B cell (primary cell): ENCODE results near the gene HIGD2A. TPM values are rescaled to one million over a fixed set of nuclear protein-coding genes. Genes with fewer than 3 reads are reported as not detected.
A peak's percentile ranks its signal among the peaks of the same experiment; 100 is the strongest.

Experiments
- ATAC-seq: fragments of 200-7000 bp; cut with Tn5 transposase; one replicate; pipeline ENCODE4 v1.10.0; 2021; ENCODE audit warnings: low read depth, mild to moderate bottlenecking, moderate number of reproducible peaks, moderate library complexity
- CTCF ChIA-PET: fragments of 350-600 bp; sonication (Branson Sonifier 250); formaldehyde crosslinking; loops from one replicate; lab custom pipeline; 2021; ENCODE audit warnings: antibody characterized with exemption, inconsistent platforms; lab: Charles Lee
- POLR2A ChIA-PET: fragments of 350-600 bp; sonication (Branson Sonifier 250); formaldehyde crosslinking; loops from one replicate; lab custom pipeline; 2021; ENCODE audit warnings: antibody characterized with exemption; lab: Charles Lee
- DNase-seq: peaks from one replicate; pipeline ENCODE4 v3.0.0; 2013
- H2AFZ ChIP-seq: 2 replicates; pipeline ENCODE4 v1.6.1; 2012; ENCODE audit warnings: mild to moderate bottlenecking, low read depth, low read length; ENCODE audit not compliant: insufficient read depth, poor library complexity, severe bottlenecking
- H3K27ac ChIP-seq, 2 donors: 1 replicate in 1 of 2; 2 replicates in 1 of 2; pipeline ENCODE4 v1.5.1; 2012 to 2013; ENCODE audit warnings: low read length in 2 of 2, mild to moderate bottlenecking in 2 of 2, moderate library complexity in 1 of 2
- H3K27me3 ChIP-seq, 4 experiments: fragments of 200-600 bp in 1 of 4; sonication (generic) in 1 of 4; replicated peaks in 1 of 4; 1 replicate in 2 of 4; 2 replicates in 2 of 4; pipeline versions ENCODE4 v1.6.1 to v1.7.0; 2013 to 2016; ENCODE audit warnings: low read length in 3 of 4, mild to moderate bottlenecking in 2 of 4, mixed read lengths in 1 of 4, moderate library complexity in 1 of 4; ENCODE audit not compliant: insufficient read depth in 4 of 4, control insufficient read depth in 3 of 4; ENCODE audit errors: control extremely low read depth in 1 of 4
- H3K36me3 ChIP-seq, 2 experiments: replicated peaks in 1 of 2; 1 replicate in 1 of 2; 2 replicates in 1 of 2; pipeline versions ENCODE4 v1.6.1 to v1.7.1; 2013; ENCODE audit warnings: low read length in 1 of 2; ENCODE audit not compliant: insufficient read depth in 2 of 2, control insufficient read depth in 1 of 2; ENCODE audit errors: control extremely low read depth in 1 of 2, extremely low read depth in 1 of 2
- H3K4me1 ChIP-seq, 2 donors: fragments of 200-600 bp in 1 of 2; sonication (generic) in 1 of 2; 1 replicate in 1 of 2; 2 replicates in 1 of 2; pipeline versions ENCODE4 v1.5.1 to v1.6.1; 2013 to 2017; ENCODE audit warnings: low read length in 2 of 2; ENCODE audit not compliant: control insufficient read depth in 2 of 2, insufficient read depth in 2 of 2
- H3K4me2 ChIP-seq: replicated peaks from 2 replicates; pipeline ENCODE3; 2012; ENCODE audit warnings: mild to moderate bottlenecking, low read depth, low read length; ENCODE audit not compliant: poor library complexity, severe bottlenecking
- H3K4me3 ChIP-seq, 5 experiments: fragments of 200-600 bp in 1 of 5; sonication (generic) in 1 of 5; 1 replicate in 3 of 5; 2 replicates in 2 of 5; pipeline versions ENCODE4 v1.5.1 to v1.7.0; 2011 to 2016; ENCODE audit warnings: low read length in 4 of 5, mild to moderate bottlenecking in 4 of 5, low read depth in 2 of 5, control low read depth in 1 of 5, moderate library complexity in 1 of 5; ENCODE audit not compliant: insufficient read depth in 1 of 5; ENCODE audit errors: control extremely low read depth in 1 of 5, extremely low read depth in 1 of 5
- H3K79me2 ChIP-seq: fragments of 200-600 bp; sonication (generic); one replicate; pipeline ENCODE4 v1.6.0; 2016; ENCODE audit warnings: low read length; ENCODE audit not compliant: control insufficient read depth, insufficient read depth
- H3K9ac ChIP-seq: fragments of 200-600 bp; sonication (generic); 2 replicates; pipeline ENCODE4 v1.6.1; 2017; ENCODE audit warnings: mild to moderate bottlenecking, low read length, moderate library complexity
- H3K9me3 ChIP-seq, 3 donors: one replicate each; pipeline versions ENCODE4 v1.6.1 to v1.7.1; 2013; ENCODE audit warnings: low read length in 2 of 3; ENCODE audit not compliant: control insufficient read depth in 2 of 3, insufficient read depth in 1 of 3; ENCODE audit errors: control extremely low read depth in 1 of 3
- H4K20me1 ChIP-seq: 2 replicates; pipeline ENCODE4 v1.6.0; 2012; ENCODE audit warnings: mild to moderate bottlenecking, low read length; ENCODE audit not compliant: insufficient read depth, control insufficient read depth, poor library complexity, severe bottlenecking
- H3K27ac Mint-ChIP-seq: one replicate; pipeline ENCODE4 v1.8.0; 2021; ENCODE audit warnings: mixed read lengths
- H3K27me3 Mint-ChIP-seq: one replicate; pipeline ENCODE4 v1.8.0; 2021; ENCODE audit warnings: mixed read lengths
- H3K4me1 Mint-ChIP-seq: one replicate; pipeline ENCODE4 v1.8.0; 2021; ENCODE audit warnings: mixed read lengths
- H3K4me3 Mint-ChIP-seq: one replicate; pipeline ENCODE4 v1.8.0; 2021; ENCODE audit warnings: mixed read lengths
- H3K9me3 Mint-ChIP-seq: one replicate; pipeline ENCODE4 v1.8.0; 2022; ENCODE audit warnings: mixed read lengths; ENCODE audit not compliant: insufficient read depth
- CTCF ChIP-seq: fragments of 200-600 bp; IDR thresholded peaks from one replicate; pipeline ENCODE4 v1.8.0; 2022; ENCODE audit warnings: antibody characterized with exemption, mild to moderate bottlenecking
- EZH2 ChIP-seq: IDR thresholded peaks from 2 replicates; pipeline ENCODE4 v1.6.1; 2012; ENCODE audit warnings: borderline replicate concordance, low read depth, mild to moderate bottlenecking, moderate library complexity, low read length; ENCODE audit not compliant: insufficient read depth, poor library complexity, severe bottlenecking
- WGBS: methylation state at CpG from one replicate; pipeline ENCODE4 v1.1.5; 2013; ENCODE audit warnings: missing lambda C conversion rate; ENCODE audit not compliant: insufficient coverage; 5-methylcytosine and 5-hydroxymethylcytosine counted together
- intact Hi-C: fragments of 100-400 bp; cut with micrococcal nuclease; formaldehyde crosslinking; loops from one replicate; pipeline ENCODE4 v1.10.0; 2022
- polyA plus RNA-seq: library from polyadenylated mRNA; depleted of rRNA; stranded (reverse); fragments of >200 nt; gene quantifications from 2 replicates; pipeline ENCODE4 v1.2.3, GENCODE V29; 2012
- total RNA-seq, 2 donors: library from RNA; stranded (reverse); fragments of 120-200 nt in 1 of 2; gene quantifications; 1 replicate in 1 of 2; 2 replicates in 1 of 2; pipeline versions ENCODE4 v1.2.3 to v1.2.4, GENCODE V29; 2013 to 2022

HIGD2A gene
- total and polyA plus RNA-seq, 2 donors (not counting 1 experiment from before 2014, with no cell fraction given): 80.1 to 212 TPM

DNA sequence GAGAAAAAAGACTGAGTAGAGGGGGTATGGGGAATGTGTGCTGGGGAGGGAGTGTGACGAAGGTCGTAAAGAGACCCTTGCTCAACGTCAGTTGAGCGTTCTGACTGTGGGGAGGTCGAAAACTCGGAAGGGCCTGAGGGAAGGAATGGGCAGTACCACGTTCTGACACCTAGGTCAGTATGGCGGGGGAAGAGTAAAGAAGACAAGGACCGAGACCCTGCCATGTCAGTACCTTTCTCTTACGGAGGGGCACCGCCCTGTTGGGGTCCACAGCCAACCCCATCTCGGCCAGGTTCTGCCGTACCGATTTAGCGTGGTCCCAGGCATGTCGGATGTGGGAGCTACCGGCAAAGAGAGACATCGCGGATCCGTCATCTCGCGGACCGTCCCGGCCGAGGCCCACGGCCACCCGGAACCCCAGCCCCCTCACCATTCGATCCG is 528 bp upstream of the HIGD2A start:
- H3K4me3 Mint-ChIP-seq: peak overlapping the region; percentile 100

More for the DNA sequence above, 528 bp upstream of the HIGD2A start:
- peaks cover 19 to 29% of the 10 kb centered on the region in 2 donors for H3K4me1 ChIP-seq
- peak overlapping the region; percentile 96 for H2AFZ ChIP-seq
- TF ChIP-seq EZH2 (no peak), CTCF (no peak)
- H3K4me3 ChIP-seq: peak overlapping the region; percentile 69 to 98 (median 93)
- intact Hi-C loops: loop anchor here (1.0 to 10.0 kb wide), 6 partner anchors 15 to 619 kb away; partner anchors contain the start of genes CLTB, FAF2, SIMC1 and UIMC1
- H3K4me2 ChIP-seq: peak overlapping the region; percentile 89
- H3K79me2 ChIP-seq: peaks cover 45% of the 10 kb centered on the region
- Mint-ChIP-seq H3K4me1 (peaks cover 26% of the 10 kb centered on the region), H3K9me3 (no peaks in the 10 kb centered on the region), H3K27ac (peak overlapping the region; percentile 100), H3K27me3 (no peaks in the 10 kb centered on the region)
- under 1% methylated on average over 29 of the region's 29 CpGs for WGBS
- H3K27me3 ChIP-seq: no peaks in the 10 kb centered on the region
- H3K36me3 ChIP-seq: peaks cover 2 to 42% of the 10 kb centered on the region in 2 experiments
- CTCF ChIA-PET: interaction anchor here (1.5 kb wide), 1 partner anchor 156 kb away, joined by 4 read pairs; no protein-coding TSS in a partner anchor
- POLR2A ChIA-PET: interaction anchor here (0.6 to 2.2 kb wide), 5 partner anchors 21 to 149 kb away, joined by 3 to 16 read pairs (median 7); partner anchors contain the start of genes CLTB, FAF2, KIAA1191 and RNF44
- H4K20me1 ChIP-seq: peaks cover 9% of the 10 kb centered on the region
- ATAC-seq (no peak), DNase-seq (no peak)
- peak overlapping the region; percentile 90 to 93 for H3K27ac ChIP-seq
- no peaks in the 10 kb centered on the region for H3K9me3 ChIP-seq
- H3K9ac ChIP-seq: peak overlapping the region; percentile 96
